ENCODE measurements around the gene LEKR1. TPM values are rescaled to one million over a fixed set of nuclear protein-coding genes. Genes with fewer than 3 reads are reported as not detected.

Gene LEKR1
- total and polyA plus RNA-seq, 2 of the 13 experiments (the other 11 are each of a cell fraction or from before 2014, with no cell fraction given), result 0.49 to 1.5 TPM

- TF ChIP-seq TP53 (CRISPR knock-in tag; conservative IDR thresholded peaks at IDR 0.05) (no peak), KLF6 (CRISPR knock-in tag; IDR thresholded peaks at IDR 0.05) (no peak), PAWR (CRISPR knock-in tag; IDR thresholded peaks at IDR 0.05; ENCODE audit: borderline replicate concordance) (no peak), POGZ (CRISPR knock-in tag; IDR thresholded peaks at IDR 0.05) (no peak), SIX1 (CRISPR knock-in tag; IDR thresholded peaks at IDR 0.05; ENCODE audit: borderline replicate concordance) (no peak), MYC (CRISPR knock-in tag; IDR thresholded peaks at IDR 0.05; ENCODE audit: borderline replicate concordance) (no peak), NAIF1 (CRISPR knock-in tag; IDR thresholded peaks at IDR 0.05; ENCODE audit: borderline replicate concordance) (no peak), PREB (CRISPR knock-in tag; IDR thresholded peaks at IDR 0.05) (no peak), KLF9 (CRISPR knock-in tag; IDR thresholded peaks at IDR 0.05; ENCODE audit: low read depth) (no peak), ZNF431 (CRISPR knock-in tag; IDR thresholded peaks at IDR 0.05; ENCODE audit: borderline replicate concordance, low read depth) (no peak), MAFF (IDR thresholded peaks at IDR 0.05; ENCODE audit: low read depth, low read length) (no peak), RELA (CRISPR knock-in tag; IDR thresholded peaks at IDR 0.05) (no peak), YEATS4 (CRISPR knock-in tag; IDR thresholded peaks at IDR 0.05; ENCODE audit: borderline replicate concordance) (no peak), MATR3 (CRISPR knock-in tag; IDR thresholded peaks at IDR 0.05) (no peak), ETV5 (CRISPR knock-in tag; IDR thresholded peaks at IDR 0.05; ENCODE audit: borderline replicate concordance) (no peak), ZNF430 (CRISPR knock-in tag; IDR thresholded peaks at IDR 0.05) (no peak), MZF1 (CRISPR knock-in tag; IDR thresholded peaks at IDR 0.05; ENCODE audit: borderline replicate concordance) (no peak), ZMAT5 (CRISPR knock-in tag; IDR thresholded peaks at IDR 0.05; ENCODE audit: borderline replicate concordance, low read depth) (no peak), SMYD3 (CRISPR knock-in tag; IDR thresholded peaks at IDR 0.05) (no peak)
- no peak overlapping the region for H3K27ac ChIP-seq (ENCODE audit: extremely low read length, insufficient read depth, low read length)
- no peaks in the 10 kb centered on the region for H3K27me3 ChIP-seq (ENCODE audit: control insufficient read depth in 1 of 2, insufficient read depth in 2 of 2, low read length in 2 of 2)
- ChIA-PET CTCF (ENCODE audit: low intra/inter-chr PET ratio, low total read pairs) (no interaction called here), POLR2A (no interaction called here)
- no peaks in the 10 kb centered on the region for H3K79me2 ChIP-seq (ENCODE audit: insufficient read depth, low read length)
- no peak overlapping the region for H3K9ac ChIP-seq (ENCODE audit: insufficient read depth, low read depth, low read length)
- H3K4me1 ChIP-seq (ENCODE audit: insufficient read depth, low read length), result no peaks in the 10 kb centered on the region
- H3K9me3 ChIP-seq (ENCODE audit: low read length), result no peaks in the 10 kb centered on the region
- no peak for FAIRE-seq
- in situ Hi-C loops (cut with HindIII; ENCODE audit: extremely low pct_ligation_motif_present, low pct_unique_long_range_greater_than_20kb), result no loop called here
- no CpG with 5 or more reads among the region's 2 CpGs for WGBS (ENCODE audit: low lambda C conversion rate)
- no peaks in the 10 kb centered on the region for H3K36me3 ChIP-seq (replicated peaks in 1 of 2; ENCODE audit: control insufficient read depth in 1 of 2, insufficient read depth in 2 of 2, low read length in 2 of 2)
- H2AFZ ChIP-seq (ENCODE audit: low read length), result no peak overlapping the region
- H3K4me2 ChIP-seq (ENCODE audit: low read depth, low read length), result no peak overlapping the region
- no peak; the same call in 2 of the 3 replicates for ATAC-seq
- no peak for DNase-seq (ENCODE audit: low spot score)
- H4K20me1 ChIP-seq (ENCODE audit: insufficient read depth, low read length), result no peaks in the 10 kb centered on the region
- intact Hi-C loops (cut with micrococcal nuclease; ENCODE audit: unreplicated experiment), result loop anchor here (10.0 kb wide), 1 partner anchor 147 kb away; no protein-coding TSS in a partner anchor
- no TSS peak for BruUV-seq (replicated peaks)
- no peak overlapping the region for H3K4me3 ChIP-seq (replicated peaks in 1 of 3; ENCODE audit: insufficient read depth in 1 of 3, low read depth in 2 of 3, low read length in 3 of 3)
Measured at GRCh38 chr3:156987946-156988345, 161.8 kb downstream of the LEKR1 start.
